ENCODE measurements around the gene SPATS1.

DNA sequence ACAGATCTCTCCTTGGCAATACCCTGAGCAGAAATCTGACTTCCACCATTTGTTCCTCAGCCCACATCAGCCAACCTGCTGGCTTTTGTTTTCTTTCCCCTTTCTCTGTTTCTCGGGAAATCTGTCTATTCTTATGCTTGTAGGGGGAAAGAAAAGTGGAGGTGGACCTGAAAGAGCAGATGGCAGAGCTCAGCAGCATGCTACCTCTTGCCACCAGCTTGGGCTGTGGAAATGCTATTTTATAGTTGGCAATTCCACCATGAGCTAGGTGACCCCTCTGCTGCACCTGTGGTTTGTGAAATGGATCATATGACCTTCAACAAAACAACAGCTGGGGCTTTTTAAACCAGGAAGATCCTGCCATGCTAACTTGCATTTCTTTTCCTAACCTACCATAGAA lies 6.8 kb upstream of the SPATS1 start:
- no peak for TF ChIP-seq EZH2 (IDR thresholded peaks at IDR 0.05)
- TF ChIP-seq, protein P1, sequence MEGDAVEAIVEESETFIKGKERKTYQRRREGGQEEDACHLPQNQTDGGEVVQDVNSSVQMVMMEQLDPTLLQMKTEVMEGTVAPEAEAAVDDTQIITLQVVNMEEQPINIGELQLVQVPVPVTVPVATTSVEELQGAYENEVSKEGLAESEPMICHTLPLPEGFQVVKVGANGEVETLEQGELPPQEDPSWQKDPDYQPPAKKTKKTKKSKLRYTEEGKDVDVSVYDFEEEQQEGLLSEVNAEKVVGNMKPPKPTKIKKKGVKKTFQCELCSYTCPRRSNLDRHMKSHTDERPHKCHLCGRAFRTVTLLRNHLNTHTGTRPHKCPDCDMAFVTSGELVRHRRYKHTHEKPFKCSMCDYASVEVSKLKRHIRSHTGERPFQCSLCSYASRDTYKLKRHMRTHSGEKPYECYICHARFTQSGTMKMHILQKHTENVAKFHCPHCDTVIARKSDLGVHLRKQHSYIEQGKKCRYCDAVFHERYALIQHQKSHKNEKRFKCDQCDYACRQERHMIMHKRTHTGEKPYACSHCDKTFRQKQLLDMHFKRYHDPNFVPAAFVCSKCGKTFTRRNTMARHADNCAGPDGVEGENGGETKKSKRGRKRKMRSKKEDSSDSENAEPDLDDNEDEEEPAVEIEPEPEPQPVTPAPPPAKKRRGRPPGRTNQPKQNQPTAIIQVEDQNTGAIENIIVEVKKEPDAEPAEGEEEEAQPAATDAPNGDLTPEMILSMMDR (IDR thresholded peaks at IDR 0.05): no peak
- TF ChIP-seq EZH2phosphoT487 (IDR thresholded peaks at IDR 0.05): no peak

Data from neural progenitor cell (in vitro differentiated cells).